Stimulated activated naive CD8-positive, alpha-beta T cell treated with anti-CD3 and anti-CD28 coated beads, Interleukin-15, amount 100 ng/mL, for 72 hours (primary cell): ENCODE results near the gene LCN2.

Experiments used
- ATAC-seq: fragments of 150-1000 bp; cut with Tn5 transposase; 2 replicates; pipeline ENCODE4 v1.10.0; 2021; ENCODE audit warnings: mild to moderate bottlenecking, moderate library complexity
- DNase-seq, 2 donors: peaks; one replicate each; pipeline ENCODE4 v3.0.0; 2021 to 2022
- H3K27ac Mint-ChIP-seq, 2 donors: one replicate each; pipeline ENCODE4 v1.8.0; 2022; ENCODE audit warnings: mild to moderate bottlenecking in 2 of 2, mixed read lengths in 2 of 2, moderate library complexity in 2 of 2
- H3K27me3 Mint-ChIP-seq: one replicate; pipeline ENCODE4 v1.8.0; 2022; ENCODE audit warnings: mixed read lengths
- H3K4me1 Mint-ChIP-seq: one replicate; pipeline ENCODE4 v1.8.0; 2022; ENCODE audit warnings: mild to moderate bottlenecking, mixed read lengths
- H3K4me3 Mint-ChIP-seq, 2 donors: one replicate each; pipeline ENCODE4 v1.8.0; 2022; ENCODE audit warnings: mild to moderate bottlenecking in 2 of 2, mixed read lengths in 2 of 2, moderate library complexity in 1 of 2
- H3K9me3 Mint-ChIP-seq, 2 donors: one replicate each; pipeline ENCODE4 v1.8.0; 2022; ENCODE audit warnings: mixed read lengths in 2 of 2

Gene LCN2

GRCh38 chr9:128149001-128149701 is at the start of gene LCN2:
LCN2 (plus strand) TSS chr9:128149453; CDS start chr9:128149526, 73 bp downstream.
- Mint-ChIP-seq H3K9me3 (no peaks in the 10 kb centered on the region), H3K4me1 (peaks cover 6% of the 10 kb centered on the region), H3K27ac (no peak within 1 kb of the TSS), H3K4me3 (no peak within 1 kb of the TSS), H3K27me3 (no peaks in the 10 kb centered on the region)
- DNase-seq (no peak), ATAC-seq (no peak)

GRCh38 chr9:128099932-128100491 is 49.2 kb upstream of the LCN2 start:
- ATAC-seq (no peak), DNase-seq (no peak)
- no peaks in the 10 kb centered on the region for H3K9me3 Mint-ChIP-seq
- H3K4me3 Mint-ChIP-seq, result peak overlapping the region; percentile 26 to 75
- no peaks in the 10 kb centered on the region for H3K27me3 Mint-ChIP-seq
- H3K4me1 Mint-ChIP-seq, result peaks cover 89% of the 10 kb centered on the region
- no peak overlapping the region for H3K27ac Mint-ChIP-seq

- H3K4me1 Mint-ChIP-seq, result peaks cover 83% of the 10 kb centered on the region
- DNase-seq (no peak), ATAC-seq (no peak)
- peak overlapping the region in 1 of 2 donors; percentile 42 for H3K27ac Mint-ChIP-seq
- H3K27me3 Mint-ChIP-seq, result no peaks in the 10 kb centered on the region
- no peaks in the 10 kb centered on the region for H3K9me3 Mint-ChIP-seq
- no peak overlapping the region for H3K4me3 Mint-ChIP-seq
Measured at GRCh38 chr9:128100581-128100980, 48.7 kb upstream of the LCN2 start.

- Mint-ChIP-seq H3K27me3 (no peaks in the 10 kb centered on the region), H3K4me1 (peaks cover 81% of the 10 kb centered on the region), H3K9me3 (no peaks in the 10 kb centered on the region), H3K4me3 (no peak overlapping the region), H3K27ac (no peak overlapping the region)
- DNase-seq (no peak), ATAC-seq (no peak)
Measured at GRCh38 chr9:128101231-128101661, 48.0 kb upstream of the LCN2 start.

GRCh38 chr9:128101690-128102089 is 47.6 kb upstream of the LCN2 start:
- Mint-ChIP-seq H3K4me1 (peaks cover 81% of the 10 kb centered on the region), H3K4me3 (no peak overlapping the region), H3K27me3 (no peaks in the 10 kb centered on the region), H3K9me3 (no peaks in the 10 kb centered on the region), H3K27ac (no peak overlapping the region)
- ATAC-seq (no peak), DNase-seq (no peak)

GRCh38 chr9:128102196-128102595 is 47.1 kb upstream of the LCN2 start:
- no peaks in the 10 kb centered on the region for H3K27me3 Mint-ChIP-seq
- H3K27ac Mint-ChIP-seq, result no peak overlapping the region
- no peak overlapping the region for H3K4me3 Mint-ChIP-seq
- no peak for ATAC-seq
- no peak for DNase-seq
- H3K9me3 Mint-ChIP-seq, result no peaks in the 10 kb centered on the region
- peaks cover 77% of the 10 kb centered on the region for H3K4me1 Mint-ChIP-seq

GRCh38 chr9:128102861-128103588 is 46.2 kb upstream of the LCN2 start:
- H3K4me3 Mint-ChIP-seq, result peak overlapping the region in 1 of 2 donors; percentile 54
- peaks cover 73% of the 10 kb centered on the region for H3K4me1 Mint-ChIP-seq
- no peaks in the 10 kb centered on the region for H3K9me3 Mint-ChIP-seq
- DNase-seq, result no peak
- no peaks in the 10 kb centered on the region for H3K27me3 Mint-ChIP-seq
- H3K27ac Mint-ChIP-seq, result peak overlapping the region; percentile 80 to 92
- ATAC-seq, result peak; percentile 24

GRCh38 chr9:128103589-128103962 is 45.7 kb upstream of the LCN2 start:
- peak; percentile 86 for ATAC-seq
- Mint-ChIP-seq H3K9me3 (no peaks in the 10 kb centered on the region), H3K4me3 (peak overlapping the region in 1 of 2 donors; percentile 27), H3K4me1 (peaks cover 70% of the 10 kb centered on the region), H3K27ac (peak overlapping the region; percentile 80 to 92), H3K27me3 (no peaks in the 10 kb centered on the region)
- DNase-seq, result peak in 1 of 2 donors; percentile 47

- Mint-ChIP-seq H3K4me1 (peaks cover 64% of the 10 kb centered on the region), H3K27me3 (no peaks in the 10 kb centered on the region), H3K27ac (no peak overlapping the region), H3K4me3 (no peak overlapping the region), H3K9me3 (no peaks in the 10 kb centered on the region)
- DNase-seq (no peak), ATAC-seq (no peak)
Measured at GRCh38 chr9:128104171-128104618, 45.1 kb upstream of the LCN2 start.

GRCh38 chr9:128105538-128106175 is 43.6 kb upstream of the LCN2 start:
- Mint-ChIP-seq H3K27me3 (no peaks in the 10 kb centered on the region), H3K9me3 (no peaks in the 10 kb centered on the region), H3K4me3 (no peak overlapping the region), H3K4me1 (peaks cover 50% of the 10 kb centered on the region), H3K27ac (peak overlapping the region in 1 of 2 donors; percentile 27)
- DNase-seq (no peak), ATAC-seq (no peak)

GRCh38 chr9:128106181-128106939 is 42.9 kb upstream of the LCN2 start:
- H3K4me1 Mint-ChIP-seq, result peaks cover 42% of the 10 kb centered on the region
- peak overlapping the region; percentile 59 to 61 for H3K27ac Mint-ChIP-seq
- DNase-seq (no peak), ATAC-seq (no peak)
- H3K4me3 Mint-ChIP-seq, result no peak overlapping the region
- no peaks in the 10 kb centered on the region for H3K9me3 Mint-ChIP-seq
- no peaks in the 10 kb centered on the region for H3K27me3 Mint-ChIP-seq

GRCh38 chr9:128106940-128107467 is 42.2 kb upstream of the LCN2 start:
- DNase-seq (no peak), ATAC-seq (no peak)
- no peak overlapping the region for H3K4me3 Mint-ChIP-seq
- H3K27me3 Mint-ChIP-seq, result no peaks in the 10 kb centered on the region
- peak overlapping the region in 1 of 2 donors; percentile 61 for H3K27ac Mint-ChIP-seq
- peaks cover 39% of the 10 kb centered on the region for H3K4me1 Mint-ChIP-seq
- H3K9me3 Mint-ChIP-seq, result no peaks in the 10 kb centered on the region

GRCh38 chr9:128107468-128108268 is 41.6 kb upstream of the LCN2 start:
- no peak overlapping the region for H3K4me3 Mint-ChIP-seq
- H3K4me1 Mint-ChIP-seq, result peaks cover 32% of the 10 kb centered on the region
- ATAC-seq (no peak), DNase-seq (no peak)
- no peaks in the 10 kb centered on the region for H3K9me3 Mint-ChIP-seq
- H3K27me3 Mint-ChIP-seq, result no peaks in the 10 kb centered on the region
- H3K27ac Mint-ChIP-seq, result peak overlapping the region in 1 of 2 donors; percentile 44
